Measurements from ENCODE around the gene RNH1. TPM values are rescaled to one million over a fixed set of nuclear protein-coding genes. Genes with fewer than 3 reads are reported as not detected.

Gene RNH1
- polyA plus RNA-seq, 1 of the 3 experiments (the other 2 are of a cell fraction) = 147 TPM

GRCh38 chr11:456533-456932, 50.5 kb downstream of the RNH1 start:
- no peak for DNase-seq
- no peak overlapping the region for H2AFZ ChIP-seq (ENCODE audit: low read depth)
- no peak overlapping the region for H3K9ac ChIP-seq
- H4K20me1 ChIP-seq (ENCODE audit: insufficient read depth) = peaks cover 10% of the 10 kb centered on the region
- H3F3A ChIP-seq (replicated peaks; ENCODE audit: insufficient read depth) = no peaks in the 10 kb centered on the region
- no peak overlapping the region for H3K27ac ChIP-seq (ENCODE audit: low read depth in 2 of 2, low read length in 1 of 2)
- no peak overlapping the region for H3K4me2 ChIP-seq
- WGBS (ENCODE audit: low lambda C conversion rate) = 90% methylated on average over 7 of the region's 7 CpGs
- TF ChIP-seq ELF1 (IDR thresholded peaks at IDR 0.05) = no peak
- TF ChIP-seq GATA2 (CRISPR knock-in tag; IDR thresholded peaks at IDR 0.05) = no peak
- TF ChIP-seq REST (IDR thresholded peaks at IDR 0.05; ENCODE audit: low read depth, low read length) = no peak
- no peak for TF ChIP-seq FOXJ3 (CRISPR knock-in tag; IDR thresholded peaks at IDR 0.05)
- TF ChIP-seq CTCF (IDR thresholded peaks at IDR 0.05) = no peak
- TF ChIP-seq IRF3 (IDR thresholded peaks at IDR 0.05; ENCODE audit: low read depth, low read length) = no peak
- TF ChIP-seq RAD21 (IDR thresholded peaks at IDR 0.05; ENCODE audit: low read length) = no peak
- no peak for TF ChIP-seq FOSL2 (IDR thresholded peaks at IDR 0.05; ENCODE audit: borderline replicate concordance, low read depth)
- TF ChIP-seq SMC3 (IDR thresholded peaks at IDR 0.05; ENCODE audit: low read depth, low read length) = no peak
- TF ChIP-seq EZH2phosphoT487 (IDR thresholded peaks at IDR 0.05; ENCODE audit: borderline replicate concordance, low read depth) = no peak
- no peak for TF ChIP-seq SIN3A (IDR thresholded peaks at IDR 0.05; ENCODE audit: borderline replicate concordance, low read depth, low read length)
- TF ChIP-seq TCF12 (IDR thresholded peaks at IDR 0.05) = no peak
- no peak for TF ChIP-seq NFIC (IDR thresholded peaks at IDR 0.05; ENCODE audit: borderline replicate concordance)
- CTCF ChIA-PET = interaction anchor here (0.8 kb wide), 1 partner anchor 60 kb away, joined by 3 read pairs; no protein-coding TSS in a partner anchor
- H3K79me2 ChIP-seq (ENCODE audit: insufficient read depth) = peaks cover 47% of the 10 kb centered on the region
- H3K9me2 ChIP-seq = no peaks in the 10 kb centered on the region
- peaks cover 2 to 5% of the 10 kb centered on the region in 2 experiments; a peak in 1 of 4 replicates for H3K4me1 ChIP-seq (ENCODE audit: control insufficient read depth in 1 of 2, insufficient read depth in 2 of 2, low read depth in 1 of 2, low read length in 1 of 2)
- no peak overlapping the region for H3K4me3 ChIP-seq (ENCODE audit: low read depth in 2 of 2, low read length in 1 of 2)
- H3K36me3 ChIP-seq (replicated peaks in 1 of 2; ENCODE audit: control insufficient read depth in 1 of 2, insufficient read depth in 2 of 2, low read length in 1 of 2) = peaks cover 6 to 21% of the 10 kb centered on the region in 2 experiments
- POLR2A ChIA-PET = no interaction called here
- no peaks in the 10 kb centered on the region for H3K9me3 ChIP-seq
- no peaks in the 10 kb centered on the region for H3K27me3 ChIP-seq (ENCODE audit: insufficient read depth)

Measured in SK-N-SH (cell line).